ENCODE results near the gene CACNB2.
"Not testable (repeated sequence)": the region's sequence is repeated elsewhere in the genome, so short reads cannot be mapped to it uniquely, and the experiment has no call there.

Gene CACNB2

DNA sequence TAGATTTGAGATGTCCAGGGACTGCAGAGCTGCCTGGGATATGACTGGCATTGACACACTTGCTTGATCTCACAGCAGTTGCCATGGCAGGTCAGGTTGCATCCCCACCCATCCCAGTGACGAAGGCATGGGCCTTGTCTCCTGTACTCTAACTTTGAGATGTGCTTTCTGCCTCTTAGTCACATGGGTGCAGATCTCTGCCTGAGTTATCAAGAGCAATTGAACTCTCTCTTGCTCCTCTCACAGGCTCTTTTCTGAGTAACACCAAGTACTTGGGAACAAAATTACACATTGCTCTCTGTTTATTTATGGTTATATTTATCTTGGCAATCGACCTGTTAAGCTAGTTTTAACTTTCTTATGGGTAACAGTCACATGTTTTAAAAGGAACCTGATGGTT, 273.8 kb downstream of the CACNB2 start:
- DNase-seq: no peak

DNA sequence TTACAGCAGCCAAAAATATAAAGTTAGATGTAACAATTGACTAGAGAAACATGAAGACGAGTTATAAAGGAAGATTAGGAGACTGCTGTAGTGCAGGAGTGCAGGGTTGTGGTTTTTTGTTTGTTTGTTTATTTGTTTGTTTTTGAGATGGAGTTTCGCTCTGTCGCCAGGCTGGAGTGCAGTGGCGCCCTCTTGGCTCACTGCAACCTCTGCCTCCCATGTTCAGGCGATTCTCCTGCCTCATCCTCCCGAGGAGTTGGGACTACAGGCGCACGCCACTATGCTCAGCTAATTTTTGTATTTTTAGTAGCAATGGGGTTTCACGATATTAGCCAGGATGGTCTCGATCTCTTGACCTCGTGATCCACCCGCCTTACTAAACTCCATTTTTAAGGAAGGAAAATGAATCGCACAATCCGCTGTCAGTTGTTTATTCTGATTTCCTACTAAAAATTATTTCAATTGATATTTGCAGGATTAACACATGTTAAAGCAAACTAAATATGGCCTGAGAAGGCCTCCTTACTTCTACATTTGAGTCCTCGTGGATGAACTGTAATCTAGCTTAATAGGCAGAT, 277.8 kb downstream of the CACNB2 start:
- DNase-seq: no peak

GRCh38 chr10:18418541-18419215, 278.5 kb downstream of the CACNB2 start:
- no peak for DNase-seq

DNA sequence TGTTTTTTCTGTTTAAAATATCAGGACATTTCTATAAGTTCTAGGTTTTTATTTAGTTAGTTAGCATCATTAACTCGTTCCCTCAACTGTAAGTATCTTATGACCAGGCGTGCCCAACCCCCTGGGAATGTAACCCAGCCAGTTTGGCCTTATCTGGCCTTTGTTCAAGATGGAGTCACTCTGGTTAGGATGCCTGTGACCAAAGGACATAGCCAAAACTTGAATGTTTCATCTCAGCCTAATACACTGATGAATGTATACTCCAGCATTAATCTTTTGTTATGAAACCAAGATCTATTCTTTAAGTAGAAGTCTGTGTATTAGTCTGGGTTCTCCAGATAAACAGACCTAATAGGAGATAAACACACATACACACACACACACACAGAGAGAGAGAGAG, 279.7 kb downstream of the CACNB2 start:
- DNase-seq: no peak

GRCh38 chr10:18421726-18422293, 281.6 kb downstream of the CACNB2 start:
- DNase-seq: no peak

GRCh38 chr10:18423058-18423637, 282.9 kb downstream of the CACNB2 start:
- DNase-seq: no peak

DNA sequence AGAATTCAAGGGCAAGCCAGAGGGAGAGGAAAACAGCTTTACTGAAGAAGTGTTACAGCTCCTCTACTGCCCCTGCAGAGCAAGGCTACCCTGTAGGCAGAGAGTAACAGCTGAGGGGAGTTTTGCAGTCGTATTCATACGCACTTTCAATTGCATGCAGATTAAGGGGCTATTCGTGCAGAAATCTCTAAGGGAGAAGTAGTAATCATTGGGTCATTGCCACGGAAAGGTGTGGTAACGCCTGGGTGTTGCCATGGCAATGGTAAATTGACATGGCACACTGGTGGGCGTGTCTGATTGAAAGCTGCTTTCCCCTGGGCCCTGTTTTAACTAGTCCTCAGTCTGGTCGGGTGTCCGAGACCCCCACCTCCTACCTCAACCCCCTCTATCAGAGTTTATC, 284.0 kb downstream of the CACNB2 start:
- no peak for DNase-seq

DNA sequence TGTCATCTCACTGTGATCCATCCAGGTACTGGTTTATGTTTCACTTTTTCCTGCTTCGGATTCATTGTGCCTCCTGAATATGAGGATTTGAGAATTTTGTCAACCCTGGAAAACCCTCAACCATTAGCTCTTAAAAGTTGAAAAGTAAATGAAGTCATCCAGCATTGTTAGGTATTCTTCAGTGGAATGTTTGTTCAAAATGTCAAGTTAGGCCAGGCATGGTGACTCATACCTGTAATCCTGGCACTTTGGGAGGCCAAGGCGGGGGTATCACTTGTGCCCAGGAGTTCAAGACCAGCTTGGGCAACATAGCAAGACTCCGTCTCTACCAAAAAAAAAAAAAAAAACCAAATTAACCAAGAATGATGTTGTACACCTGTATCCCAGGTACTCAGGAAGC, 289.1 kb downstream of the CACNB2 start:
- DNase-seq: no peak

- no peak for DNase-seq
Observed at GRCh38 chr10:18436902-18437301, 296.7 kb downstream of the CACNB2 start.

GRCh38 chr10:18437486-18437885, 297.3 kb downstream of the CACNB2 start:
- no peak for DNase-seq

- no peak for DNase-seq
Observed at GRCh38 chr10:18438361-18439126, 298.3 kb downstream of the CACNB2 start.

- DNase-seq: no peak
Observed at GRCh38 chr10:18439601-18440000, 299.4 kb downstream of the CACNB2 start.

- not testable (repeated sequence) for DNase-seq
Observed at GRCh38 chr10:18445635-18446034, 305.4 kb downstream of the CACNB2 start.

GRCh38 chr10:18446205-18446604, 306.0 kb downstream of the CACNB2 start:
- DNase-seq: no peak

GRCh38 chr10:18449611-18450026, 309.4 kb downstream of the CACNB2 start:
- no peak for DNase-seq

GRCh38 chr10:18450298-18450697, 310.1 kb downstream of the CACNB2 start:
- DNase-seq: no peak

DNA sequence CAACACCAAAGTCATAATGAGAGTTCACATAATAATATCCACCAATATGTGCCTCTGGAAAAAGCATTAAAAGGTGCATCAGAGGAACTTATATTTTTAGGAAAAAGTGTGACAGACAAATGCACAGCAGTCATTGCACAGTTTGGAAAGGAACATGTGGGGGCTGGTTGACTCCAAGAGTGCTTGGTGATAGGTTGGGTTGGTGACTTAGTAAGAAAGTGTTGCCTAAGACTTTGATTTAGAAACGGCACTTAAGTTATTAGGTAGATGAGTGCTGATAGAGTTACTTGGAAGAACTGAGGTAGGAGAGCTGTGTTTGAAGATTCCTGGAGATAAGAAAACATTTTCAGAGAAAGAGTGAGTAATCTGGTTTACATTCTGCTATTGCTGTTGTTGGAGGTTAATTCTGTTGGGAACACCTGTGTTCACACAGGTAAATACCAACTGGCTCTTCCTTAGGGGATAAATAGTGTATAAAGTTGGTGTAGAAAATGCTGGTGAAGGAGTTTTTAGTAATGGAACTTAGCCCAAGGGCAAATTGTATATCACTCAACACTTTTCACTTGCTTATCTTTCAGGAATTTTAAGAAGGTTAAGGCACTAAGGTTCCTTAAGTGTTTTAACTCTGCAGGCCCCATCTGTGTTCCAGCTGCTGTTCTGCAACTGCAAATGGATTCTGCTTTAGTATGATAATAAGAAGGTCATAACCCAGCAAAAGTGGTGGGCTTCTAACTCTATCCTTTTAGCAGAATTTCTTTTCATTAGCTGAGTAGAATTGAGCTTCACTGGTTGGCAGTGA, 315.1 kb downstream of the CACNB2 start:
- DNase-seq: no peak

DNA sequence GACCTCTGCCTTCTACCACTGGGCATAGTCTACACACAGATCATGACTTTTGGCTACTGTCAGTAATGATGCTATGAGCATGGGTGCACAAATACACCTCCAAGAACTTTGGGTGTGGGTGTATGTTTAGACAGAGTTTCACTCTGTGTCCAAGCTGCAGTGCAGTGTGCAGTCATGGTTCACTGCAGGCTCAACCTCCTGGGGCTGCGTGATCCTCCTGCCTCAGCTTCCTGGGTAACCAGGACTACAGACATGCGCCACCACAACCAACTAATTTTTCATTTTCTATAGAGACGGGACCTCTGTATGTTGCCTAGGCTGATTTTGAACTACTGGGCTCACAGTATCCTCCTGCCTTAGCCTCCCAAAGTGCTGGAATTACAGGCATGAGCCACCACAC, 316.8 kb downstream of the CACNB2 start:
- no peak for DNase-seq

GRCh38 chr10:18460032-18460431, 319.8 kb downstream of the CACNB2 start:
- no peak for DNase-seq

GRCh38 chr10:18463673-18464211, 323.5 kb downstream of the CACNB2 start:
- no peak for DNase-seq

- no peak for DNase-seq
Observed at GRCh38 chr10:18469125-18469524, 328.9 kb downstream of the CACNB2 start.

DNA sequence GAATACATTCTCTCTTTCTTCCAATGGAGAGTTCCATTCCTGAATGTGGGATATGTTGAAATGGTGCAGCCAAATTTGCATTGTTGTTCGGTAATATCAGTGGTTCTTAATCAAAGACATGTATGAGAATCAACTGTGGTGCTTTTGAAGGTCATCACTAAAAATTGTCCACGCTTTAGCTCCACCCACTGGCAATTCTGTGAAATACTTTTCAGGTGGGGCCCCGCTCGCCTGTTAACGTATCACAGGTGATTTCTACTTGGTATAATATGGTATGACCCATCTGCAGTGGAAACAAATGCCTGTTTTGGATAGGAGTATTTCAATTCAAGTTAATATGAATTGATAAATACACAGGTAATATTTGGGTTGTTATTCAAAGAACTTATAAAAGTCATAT, 332.8 kb downstream of the CACNB2 start:
- no peak for DNase-seq
